NCI-H69 (cell line): ENCODE data around the gene PCDHGA10.
"Not testable (repeated sequence)": the region's sequence is repeated elsewhere in the genome, so short reads cannot be mapped to it uniquely, and the experiment has no call there.

Experiments used
- DNase-seq: peaks from one replicate; lab custom pipeline; 2025; lab: John Stamatoyannopoulos, UW

The PCDHGA10 gene

GRCh38 chr5:141420855-141421488 lies 8.2 kb downstream of the PCDHGA10 start, which contains the start of gene PCDHGA11:
Gene PCDHGA11, plus strand, starts transcription at chr5:141421051. Its CDS starts 177 bp downstream, at chr5:141421228.
- DNase-seq = peak; percentile 17

GRCh38 chr5:141421489-141421855 lies 8.7 kb downstream of the PCDHGA10 start:
- DNase-seq = no peak

GRCh38 chr5:141422742-141423291 lies 10.0 kb downstream of the PCDHGA10 start:
- no peak for DNase-seq

- DNase-seq = no peak
Measured at GRCh38 chr5:141427783-141428426, 15.1 kb downstream of the PCDHGA10 start.

GRCh38 chr5:141430332-141431113 lies 17.7 kb downstream of the PCDHGA10 start, which contains the start of gene PCDHGA12:
Gene PCDHGA12, plus strand, starts transcription at chr5:141430507. Its CDS starts 253 bp downstream, at chr5:141430760.
- peak; percentile 4 for DNase-seq

- DNase-seq = no peak
Measured at GRCh38 chr5:141431286-141431685, 18.5 kb downstream of the PCDHGA10 start.

- not testable (repeated sequence) for DNase-seq
Measured at GRCh38 chr5:141432308-141432707, 19.5 kb downstream of the PCDHGA10 start.

GRCh38 chr5:141432726-141433125 lies 19.9 kb downstream of the PCDHGA10 start:
- DNase-seq = not testable (repeated sequence)

GRCh38 chr5:141434006-141434405 lies 21.2 kb downstream of the PCDHGA10 start:
- no peak for DNase-seq

- no peak for DNase-seq
Measured at GRCh38 chr5:141437221-141437620, 24.4 kb downstream of the PCDHGA10 start.

GRCh38 chr5:141439411-141440141 lies 26.8 kb downstream of the PCDHGA10 start:
- no peak for DNase-seq

- no peak for DNase-seq
Measured at GRCh38 chr5:141440341-141440740, 27.6 kb downstream of the PCDHGA10 start.

- DNase-seq = no peak
Measured at GRCh38 chr5:141441571-141442170, 28.9 kb downstream of the PCDHGA10 start.

- no peak for DNase-seq
Measured at GRCh38 chr5:141465351-141465750, 52.6 kb downstream of the PCDHGA10 start.
